GM19395 (cell line): ENCODE data around the gene BEST3.
"Not testable (repeated sequence)": the region's sequence is repeated elsewhere in the genome, so short reads cannot be mapped to it uniquely, and the experiment has no call there.

ENCODE experiments used
- ATAC-seq: cut with Tn5 transposase; IDR thresholded peaks from one replicate; pipeline ENCODE4 v1.9.1; 2021; ENCODE audit warnings: mild to moderate bottlenecking, moderate library complexity; ENCODE audit not compliant: unreplicated experiment

The BEST3 gene

GRCh38 chr12:69608114-69608513 is 91.0 kb downstream of the BEST3 start:
- no peak for ATAC-seq

- ATAC-seq, result not testable (repeated sequence)
Observed at GRCh38 chr12:69604275-69604674, 94.8 kb downstream of the BEST3 start.
